Measurements from ENCODE around the gene PRIM2. TPM values are rescaled to one million over a fixed set of nuclear protein-coding genes. Genes with fewer than 3 reads are reported as not detected.

The PRIM2 gene
- total RNA-seq, 1 experiment from 2014 or later, result 45.2 TPM

DNA sequence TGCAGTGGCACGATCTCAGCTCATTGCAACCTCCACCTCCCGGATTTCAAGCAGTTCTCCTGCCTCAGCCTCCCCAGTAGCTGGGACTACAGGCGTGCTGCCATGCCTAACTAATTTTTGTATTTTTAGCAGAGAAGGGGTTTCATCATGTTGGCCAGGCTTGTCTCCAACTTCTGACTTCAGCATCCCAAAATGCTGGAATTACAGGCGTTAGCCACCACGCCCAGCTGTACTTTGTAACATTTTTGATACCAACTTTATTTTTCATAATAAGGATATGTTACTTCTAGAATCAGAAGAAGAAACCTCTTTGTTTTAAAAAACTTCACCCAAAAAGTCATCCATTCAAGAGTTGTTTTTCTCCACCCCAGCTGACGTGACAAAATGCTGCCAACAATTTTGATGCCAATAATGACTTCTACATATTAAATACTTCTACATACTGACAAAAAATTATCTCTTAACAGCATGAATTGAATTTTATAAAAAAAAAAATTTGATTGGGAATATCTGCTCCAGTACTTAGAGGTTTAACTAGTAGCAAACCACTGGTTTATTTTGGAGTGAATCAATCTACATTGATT, 22.5 kb upstream of the PRIM2 start:
- Histone ChIP-seq H3K27ac (ENCODE audit: low read depth, low read length, poor library complexity, severe bottlenecking) (no peak overlapping the region), H3K9me3 (ENCODE audit: low read depth, low read length, poor library complexity, severe bottlenecking) (no peaks in the 10 kb centered on the region), H3K4me1 (ENCODE audit: insufficient read depth, low read length, poor library complexity, severe bottlenecking) (no peaks in the 10 kb centered on the region), H3K36me3 (ENCODE audit: insufficient read depth, low read length, poor library complexity, severe bottlenecking) (no peaks in the 10 kb centered on the region), H3K27me3 (replicated peaks; ENCODE audit: insufficient read depth, low read depth, low read length, poor library complexity) (no peaks in the 10 kb centered on the region), H3K4me3 (ENCODE audit: low read depth, low read length, poor library complexity, severe bottlenecking) (no peak overlapping the region)
- intact Hi-C loops (cut with micrococcal nuclease; ENCODE audit: unreplicated experiment), result no loop called here
- BruUV-seq (replicated peaks), result no TSS peak
- TF ChIP-seq EZH2 (IDR thresholded peaks at IDR 0.05; ENCODE audit: borderline replicate concordance, low read depth, low read length, poor library complexity, severe bottlenecking), result no peak
- TF ChIP-seq, protein P1, sequence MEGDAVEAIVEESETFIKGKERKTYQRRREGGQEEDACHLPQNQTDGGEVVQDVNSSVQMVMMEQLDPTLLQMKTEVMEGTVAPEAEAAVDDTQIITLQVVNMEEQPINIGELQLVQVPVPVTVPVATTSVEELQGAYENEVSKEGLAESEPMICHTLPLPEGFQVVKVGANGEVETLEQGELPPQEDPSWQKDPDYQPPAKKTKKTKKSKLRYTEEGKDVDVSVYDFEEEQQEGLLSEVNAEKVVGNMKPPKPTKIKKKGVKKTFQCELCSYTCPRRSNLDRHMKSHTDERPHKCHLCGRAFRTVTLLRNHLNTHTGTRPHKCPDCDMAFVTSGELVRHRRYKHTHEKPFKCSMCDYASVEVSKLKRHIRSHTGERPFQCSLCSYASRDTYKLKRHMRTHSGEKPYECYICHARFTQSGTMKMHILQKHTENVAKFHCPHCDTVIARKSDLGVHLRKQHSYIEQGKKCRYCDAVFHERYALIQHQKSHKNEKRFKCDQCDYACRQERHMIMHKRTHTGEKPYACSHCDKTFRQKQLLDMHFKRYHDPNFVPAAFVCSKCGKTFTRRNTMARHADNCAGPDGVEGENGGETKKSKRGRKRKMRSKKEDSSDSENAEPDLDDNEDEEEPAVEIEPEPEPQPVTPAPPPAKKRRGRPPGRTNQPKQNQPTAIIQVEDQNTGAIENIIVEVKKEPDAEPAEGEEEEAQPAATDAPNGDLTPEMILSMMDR (conservative IDR thresholded peaks at IDR 0.05; ENCODE audit: low read depth, low read length), result no peak
- ChIA-PET POLR2A (ENCODE audit: low non-redundant PET) (no interaction called here), CTCF (no interaction called here)
- no peak for DNase-seq (ENCODE audit: low spot score)

DNA sequence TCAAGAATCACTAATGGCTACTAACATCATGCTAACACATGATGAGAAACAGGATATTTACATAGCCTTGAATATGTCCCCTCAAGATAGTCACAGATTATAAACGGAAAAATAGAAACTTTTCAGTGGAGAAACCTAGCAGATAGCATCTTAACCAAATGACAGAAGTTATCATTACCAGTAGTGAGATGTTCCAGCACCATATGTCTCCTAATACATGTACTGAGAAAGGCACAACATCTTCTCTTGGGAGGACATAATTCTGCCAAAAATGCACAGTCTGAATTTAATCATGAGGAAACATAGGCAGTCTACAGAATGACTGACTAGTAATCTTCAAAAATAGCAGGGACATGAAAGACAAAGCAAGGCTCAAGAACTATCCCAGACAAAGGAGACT, 19.9 kb upstream of the PRIM2 start:
- DNase-seq (ENCODE audit: low spot score), result no peak
- no TSS peak for BruUV-seq (replicated peaks)
- H3K9me3 ChIP-seq (ENCODE audit: low read depth, low read length, poor library complexity, severe bottlenecking), result no peaks in the 10 kb centered on the region
- H3K27me3 ChIP-seq (replicated peaks; ENCODE audit: insufficient read depth, low read depth, low read length, poor library complexity), result no peaks in the 10 kb centered on the region
- intact Hi-C loops (cut with micrococcal nuclease; ENCODE audit: unreplicated experiment), result no loop called here
- H3K27ac ChIP-seq (ENCODE audit: low read depth, low read length, poor library complexity, severe bottlenecking), result no peak overlapping the region
- H3K4me1 ChIP-seq (ENCODE audit: insufficient read depth, low read length, poor library complexity, severe bottlenecking), result no peaks in the 10 kb centered on the region
- CTCF ChIA-PET, result no interaction called here
- no peak overlapping the region for H3K4me3 ChIP-seq (ENCODE audit: low read depth, low read length, poor library complexity, severe bottlenecking)
- POLR2A ChIA-PET (ENCODE audit: low non-redundant PET), result no interaction called here
- no peaks in the 10 kb centered on the region for H3K36me3 ChIP-seq (ENCODE audit: insufficient read depth, low read length, poor library complexity, severe bottlenecking)
- TF ChIP-seq, protein P1 (conservative IDR thresholded peaks at IDR 0.05; ENCODE audit: low read depth, low read length), result no peak
- TF ChIP-seq EZH2 (IDR thresholded peaks at IDR 0.05; ENCODE audit: borderline replicate concordance, low read depth, low read length, poor library complexity, severe bottlenecking), result no peak

DNA sequence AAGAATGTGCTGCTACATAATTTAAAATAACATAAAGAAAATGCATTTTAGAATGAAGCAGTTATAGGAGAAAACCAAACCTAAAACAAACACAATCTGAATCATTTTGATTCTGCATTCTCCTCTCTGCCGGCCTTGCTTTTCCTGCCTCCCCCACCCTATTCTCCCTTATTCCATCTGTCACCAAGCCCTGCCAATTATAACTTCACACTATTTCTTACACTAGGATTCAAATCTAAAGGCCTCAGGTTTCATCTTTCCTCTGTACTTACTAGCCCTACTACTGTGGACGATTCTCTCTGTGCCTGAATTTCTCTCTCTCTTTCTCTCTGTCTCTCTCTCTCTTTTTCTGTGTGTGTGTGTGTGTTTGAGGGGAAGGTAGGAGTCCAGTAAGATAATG, 18.7 kb upstream of the PRIM2 start:
- DNase-seq (ENCODE audit: low spot score), result no peak
- intact Hi-C loops (cut with micrococcal nuclease; ENCODE audit: unreplicated experiment), result no loop called here
- H3K4me3 ChIP-seq (ENCODE audit: low read depth, low read length, poor library complexity, severe bottlenecking), result no peak overlapping the region
- CTCF ChIA-PET, result no interaction called here
- no peaks in the 10 kb centered on the region for H3K9me3 ChIP-seq (ENCODE audit: low read depth, low read length, poor library complexity, severe bottlenecking)
- H3K27me3 ChIP-seq (replicated peaks; ENCODE audit: insufficient read depth, low read depth, low read length, poor library complexity), result no peaks in the 10 kb centered on the region
- POLR2A ChIA-PET (ENCODE audit: low non-redundant PET), result no interaction called here
- no peaks in the 10 kb centered on the region for H3K4me1 ChIP-seq (ENCODE audit: insufficient read depth, low read length, poor library complexity, severe bottlenecking)
- no peak overlapping the region for H3K27ac ChIP-seq (ENCODE audit: low read depth, low read length, poor library complexity, severe bottlenecking)
- TF ChIP-seq EZH2 (IDR thresholded peaks at IDR 0.05; ENCODE audit: borderline replicate concordance, low read depth, low read length, poor library complexity, severe bottlenecking), result no peak
- TF ChIP-seq, protein P1 (conservative IDR thresholded peaks at IDR 0.05; ENCODE audit: low read depth, low read length), result no peak
- no TSS peak for BruUV-seq (replicated peaks)
- no peaks in the 10 kb centered on the region for H3K36me3 ChIP-seq (ENCODE audit: insufficient read depth, low read length, poor library complexity, severe bottlenecking)
